Loucy (cell line): ENCODE results near the gene TJP2.

Source experiments
- EZH2phosphoT487 ChIP-seq: fragments of 200-600 bp; IDR thresholded peaks from 2 replicates; pipeline ENCODE4 v1.6.1; 2018; ENCODE audit warnings: antibody characterized with exemption, mild to moderate bottlenecking, moderate library complexity, borderline replicate concordance
- TF ChIP-seq, protein P1 (sequence below): fragments of 200-600 bp; sonication (generic); conservative IDR thresholded peaks from 2 replicates; pipeline ENCODE4 v1.5.1; 2014; ENCODE audit warnings: mild to moderate bottlenecking, antibody characterized with exemption, low read length

- TF ChIP-seq, protein P1, sequence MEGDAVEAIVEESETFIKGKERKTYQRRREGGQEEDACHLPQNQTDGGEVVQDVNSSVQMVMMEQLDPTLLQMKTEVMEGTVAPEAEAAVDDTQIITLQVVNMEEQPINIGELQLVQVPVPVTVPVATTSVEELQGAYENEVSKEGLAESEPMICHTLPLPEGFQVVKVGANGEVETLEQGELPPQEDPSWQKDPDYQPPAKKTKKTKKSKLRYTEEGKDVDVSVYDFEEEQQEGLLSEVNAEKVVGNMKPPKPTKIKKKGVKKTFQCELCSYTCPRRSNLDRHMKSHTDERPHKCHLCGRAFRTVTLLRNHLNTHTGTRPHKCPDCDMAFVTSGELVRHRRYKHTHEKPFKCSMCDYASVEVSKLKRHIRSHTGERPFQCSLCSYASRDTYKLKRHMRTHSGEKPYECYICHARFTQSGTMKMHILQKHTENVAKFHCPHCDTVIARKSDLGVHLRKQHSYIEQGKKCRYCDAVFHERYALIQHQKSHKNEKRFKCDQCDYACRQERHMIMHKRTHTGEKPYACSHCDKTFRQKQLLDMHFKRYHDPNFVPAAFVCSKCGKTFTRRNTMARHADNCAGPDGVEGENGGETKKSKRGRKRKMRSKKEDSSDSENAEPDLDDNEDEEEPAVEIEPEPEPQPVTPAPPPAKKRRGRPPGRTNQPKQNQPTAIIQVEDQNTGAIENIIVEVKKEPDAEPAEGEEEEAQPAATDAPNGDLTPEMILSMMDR, result no peak
- no peak for TF ChIP-seq EZH2phosphoT487
Measured at GRCh38 chr9:69215774-69216485, 41.9 kb downstream of the TJP2 start.
